Spinal cord (tissue), 10 donors: Measurements from ENCODE around the gene CRYGS. TPM values are rescaled to one million over a fixed set of nuclear protein-coding genes. Genes with fewer than 3 reads are reported as not detected.

Source experiments
- DNase-seq, 6 donors: peaks; one replicate each; pipeline versions ENCODE4 v3.0.0 to v3.0.0-alpha.2; 2013 to 2015; ENCODE audit warnings: low spot score in 6 of 6, low read depth in 4 of 6
- H3K27ac ChIP-seq: one replicate; pipeline ENCODE4 v1.5.1; 2013; ENCODE audit warnings: low read depth, low read length, control low read depth
- H3K27me3 ChIP-seq: one replicate; pipeline ENCODE4 v1.6.1; 2013; ENCODE audit warnings: low read length; ENCODE audit not compliant: control insufficient read depth, insufficient read depth
- H3K36me3 ChIP-seq: one replicate; pipeline ENCODE4 v1.6.1; 2013; ENCODE audit warnings: low read length; ENCODE audit not compliant: control insufficient read depth, insufficient read depth
- H3K4me1 ChIP-seq: one replicate; pipeline ENCODE4 v1.6.1; 2013; ENCODE audit warnings: low read length; ENCODE audit not compliant: control insufficient read depth, insufficient read depth
- H3K4me3 ChIP-seq: one replicate; pipeline ENCODE4 v1.5.1; 2013; ENCODE audit warnings: low read depth, low read length, control low read depth
- H3K9me3 ChIP-seq: one replicate; pipeline ENCODE4 v1.6.1; 2013; ENCODE audit warnings: low read length; ENCODE audit not compliant: control insufficient read depth, insufficient read depth
- WGBS: methylation state at CpG from one replicate; pipeline ENCODE4 v1.1.5; 2013; ENCODE audit warnings: missing lambda C conversion rate; ENCODE audit not compliant: insufficient coverage; 5-methylcytosine and 5-hydroxymethylcytosine counted together
- polyA plus RNA-seq, 2 donors: library from polyadenylated mRNA; unstranded; fragments of 120-200 nt; gene quantifications; one replicate each; pipeline ENCODE4 v1.2.1, GENCODE V29; 2013; ENCODE audit not compliant: insufficient read length in 2 of 2
- total RNA-seq, 2 donors: library from RNA; depleted of rRNA in 1 of 2; stranded (reverse); fragments of 120-200 nt in 1 of 2; fragments of >200 nt in 1 of 2; gene quantifications; one replicate each; pipeline versions ENCODE4 v1.2.3 to v1.2.4, GENCODE V29; 2013 to 2014
- donor health status: healthy.

CRYGS gene
- total and polyA plus RNA-seq, 4 donors: 1.4 to 9.8 (median 5.6) TPM

DNA sequence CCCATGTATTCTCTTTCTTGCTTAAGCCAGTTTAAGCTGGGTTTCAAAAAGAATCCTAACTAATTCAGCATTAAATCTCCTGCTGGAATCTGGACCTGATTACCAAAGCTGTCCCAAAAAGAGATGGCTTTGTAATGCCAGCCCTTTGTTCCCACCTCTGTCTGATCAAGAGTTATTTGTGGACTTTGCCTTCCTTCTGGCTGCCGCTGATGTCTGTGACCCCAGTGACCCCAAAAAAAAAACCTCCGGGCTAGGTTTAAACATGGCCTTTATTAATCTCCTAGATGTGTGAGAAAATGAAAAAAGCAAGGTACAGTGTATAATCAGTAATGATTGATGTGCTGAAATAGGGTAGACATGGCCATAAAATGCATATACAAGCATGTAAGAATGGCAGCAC is 20.7 kb downstream of the CRYGS start:
- no peak for DNase-seq
- Histone ChIP-seq H3K9me3 (no peaks in the 10 kb centered on the region), H3K27ac (no peak overlapping the region), H3K36me3 (no peaks in the 10 kb centered on the region), H3K4me3 (no peak overlapping the region), H3K27me3 (no peaks in the 10 kb centered on the region), H3K4me1 (no peaks in the 10 kb centered on the region)
- no CpG with 5 or more reads among the region's 2 CpGs for WGBS

DNA sequence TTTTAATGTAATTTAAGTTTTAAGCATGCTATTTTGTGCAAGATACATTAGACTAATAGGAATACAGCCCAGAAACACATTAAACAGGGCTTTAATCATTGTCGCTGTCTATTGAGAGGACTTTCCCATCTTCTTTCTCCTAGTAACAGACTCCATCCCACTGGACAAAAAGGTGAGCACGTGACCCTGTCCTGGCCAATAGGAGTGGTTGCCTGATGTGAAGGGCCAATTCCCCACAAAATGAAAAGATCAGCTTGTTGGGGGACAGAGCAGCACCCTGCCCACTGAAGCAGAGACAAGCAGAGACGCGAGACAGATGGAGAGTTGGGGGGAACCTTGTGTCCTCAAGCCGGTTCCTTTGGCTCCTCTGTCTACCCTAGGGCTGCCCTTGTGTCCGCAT is 21.2 kb downstream of the CRYGS start:
- Histone ChIP-seq H3K36me3 (no peaks in the 10 kb centered on the region), H3K27ac (no peak overlapping the region), H3K27me3 (no peaks in the 10 kb centered on the region), H3K4me1 (no peaks in the 10 kb centered on the region), H3K4me3 (no peak overlapping the region), H3K9me3 (no peaks in the 10 kb centered on the region)
- no peak for DNase-seq
- WGBS: 87% methylated on average over 4 of the region's 6 CpGs

DNA sequence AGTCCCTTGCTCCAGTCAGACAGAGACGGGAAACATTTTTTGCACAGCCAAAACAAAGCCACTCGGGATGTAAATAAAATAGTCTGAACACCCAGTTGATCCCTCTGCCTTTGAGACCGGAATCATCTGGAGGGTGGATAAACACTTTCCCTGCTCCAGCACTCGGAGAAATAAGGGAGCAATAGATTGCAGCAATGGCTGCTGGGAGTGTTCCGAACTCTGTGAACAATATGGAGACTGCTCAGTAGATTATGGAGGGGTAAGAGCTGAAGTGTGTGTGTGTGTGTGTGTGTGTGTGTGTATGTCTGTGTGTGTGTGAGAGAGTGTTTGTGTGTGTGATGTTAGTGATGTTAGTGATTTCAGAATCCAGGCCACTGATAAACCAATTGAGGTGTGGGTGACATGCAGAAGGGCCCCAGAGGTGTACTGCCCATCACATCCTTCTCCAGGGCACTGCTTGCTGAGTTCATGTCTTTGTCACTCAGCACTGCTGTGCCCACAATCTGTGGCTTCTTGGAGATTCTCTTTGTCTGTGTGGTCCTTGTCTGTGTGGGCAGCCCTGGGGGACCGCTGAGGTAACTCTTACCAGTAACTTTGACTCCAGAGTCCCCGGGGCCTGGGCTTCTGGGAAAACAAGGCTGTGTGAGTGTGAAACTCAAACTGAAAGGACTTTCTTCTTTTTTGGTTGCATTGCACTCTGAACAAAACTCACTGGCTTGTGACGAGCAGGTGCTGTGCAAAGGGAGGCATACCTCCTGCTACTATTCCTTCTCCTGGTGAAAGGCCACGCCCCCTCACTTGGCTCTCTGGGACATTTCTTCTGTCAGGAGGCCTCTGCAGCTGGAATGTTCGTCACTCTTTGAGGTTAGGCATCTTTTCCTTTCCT is 23.0 kb downstream of the CRYGS start:
- Histone ChIP-seq H3K27ac (no peak overlapping the region), H3K27me3 (peaks cover 2% of the 10 kb centered on the region), H3K4me1 (no peaks in the 10 kb centered on the region), H3K36me3 (no peaks in the 10 kb centered on the region), H3K4me3 (no peak overlapping the region), H3K9me3 (no peaks in the 10 kb centered on the region)
- DNase-seq: no peak
- 67% methylated on average over 8 of the region's 10 CpGs for WGBS

DNA sequence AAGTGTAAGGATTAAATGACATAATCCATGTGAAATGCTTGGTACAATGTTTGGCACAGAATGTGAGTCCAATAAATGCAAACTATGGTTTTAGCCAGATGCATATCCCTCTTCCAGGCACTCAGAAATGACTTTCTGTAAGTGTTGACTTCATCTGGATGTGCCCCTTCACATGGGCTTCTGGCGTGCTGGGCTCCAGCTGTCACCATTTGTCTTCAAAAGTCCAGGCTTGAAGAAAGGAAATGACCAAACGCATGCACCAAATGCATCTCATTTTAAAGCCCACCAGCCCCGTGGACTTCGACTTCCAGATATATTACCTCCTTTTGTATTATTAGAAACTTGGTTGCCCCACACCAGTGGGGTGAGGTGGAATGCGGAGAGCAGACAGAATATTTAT is 23.7 kb downstream of the CRYGS start:
- H3K4me3 ChIP-seq: no peak overlapping the region
- no peak for DNase-seq
- H3K27ac ChIP-seq: no peak overlapping the region
- no peaks in the 10 kb centered on the region for H3K9me3 ChIP-seq
- peaks cover 2% of the 10 kb centered on the region for H3K27me3 ChIP-seq
- H3K4me1 ChIP-seq: no peaks in the 10 kb centered on the region
- 24% methylated on average over 2 of the region's 5 CpGs for WGBS
- H3K36me3 ChIP-seq: no peaks in the 10 kb centered on the region

DNA sequence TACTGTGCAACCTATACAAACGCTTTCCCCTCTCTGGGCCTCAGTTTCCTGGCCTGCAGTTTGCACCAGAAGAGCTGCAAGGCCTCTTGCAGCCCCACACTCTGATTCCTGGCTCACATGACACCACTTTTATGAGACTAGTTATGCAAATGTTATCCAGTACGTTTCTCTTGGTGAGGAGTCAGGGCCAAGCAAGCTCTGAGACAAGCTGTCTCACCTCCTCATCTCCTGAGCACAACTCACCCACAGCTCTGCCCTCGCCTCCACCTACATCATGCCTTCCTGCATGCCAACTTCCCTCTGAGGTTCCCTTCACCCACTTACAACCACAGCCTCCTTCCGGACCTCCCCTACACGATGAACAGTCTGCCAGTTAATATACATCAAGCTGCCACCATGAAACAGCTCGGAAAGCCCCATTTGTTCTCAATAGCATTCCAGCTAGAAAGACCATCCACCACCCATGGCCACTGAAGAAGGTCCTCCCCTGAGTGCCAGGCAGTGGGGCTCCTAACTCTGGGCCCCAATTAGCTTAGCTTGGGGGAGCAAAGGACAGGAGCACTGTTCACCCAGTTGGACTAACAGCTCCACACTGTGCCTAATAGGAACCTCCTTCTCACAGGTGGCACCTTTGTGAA is 25.0 kb downstream of the CRYGS start:
- Histone ChIP-seq H3K36me3 (no peaks in the 10 kb centered on the region), H3K9me3 (no peaks in the 10 kb centered on the region), H3K27ac (no peak overlapping the region), H3K27me3 (peaks cover 2% of the 10 kb centered on the region), H3K4me3 (no peak overlapping the region), H3K4me1 (no peaks in the 10 kb centered on the region)
- 70% methylated on average over 6 of the region's 6 CpGs for WGBS
- DNase-seq: no peak

DNA sequence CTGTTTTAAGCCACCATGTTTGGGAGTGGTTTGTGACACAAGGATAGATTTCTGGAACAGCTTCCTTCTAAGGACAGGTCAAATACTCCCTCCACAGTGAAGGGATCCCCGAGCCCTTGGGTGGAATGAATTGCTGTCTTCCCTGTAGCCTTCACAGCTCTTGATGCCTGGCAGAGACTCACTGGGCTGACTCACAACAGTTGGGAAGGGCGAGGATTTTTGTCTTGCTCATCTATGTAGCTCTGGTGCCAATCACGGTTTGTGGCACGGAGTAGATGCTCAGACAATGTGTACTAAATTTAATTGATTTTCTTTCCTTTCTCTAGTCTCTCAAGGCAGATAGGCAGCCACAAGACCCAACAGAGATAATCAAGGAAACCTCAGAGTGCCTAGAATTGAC is 27.0 kb downstream of the CRYGS start:
- WGBS: 100% methylated on average over 2 of the region's 4 CpGs
- peaks cover 2% of the 10 kb centered on the region for H3K27me3 ChIP-seq
- peaks cover 4% of the 10 kb centered on the region for H3K4me1 ChIP-seq
- DNase-seq: no peak
- H3K27ac ChIP-seq: no peak overlapping the region
- H3K4me3 ChIP-seq: no peak overlapping the region
- no peaks in the 10 kb centered on the region for H3K36me3 ChIP-seq
- H3K9me3 ChIP-seq: no peaks in the 10 kb centered on the region

DNA sequence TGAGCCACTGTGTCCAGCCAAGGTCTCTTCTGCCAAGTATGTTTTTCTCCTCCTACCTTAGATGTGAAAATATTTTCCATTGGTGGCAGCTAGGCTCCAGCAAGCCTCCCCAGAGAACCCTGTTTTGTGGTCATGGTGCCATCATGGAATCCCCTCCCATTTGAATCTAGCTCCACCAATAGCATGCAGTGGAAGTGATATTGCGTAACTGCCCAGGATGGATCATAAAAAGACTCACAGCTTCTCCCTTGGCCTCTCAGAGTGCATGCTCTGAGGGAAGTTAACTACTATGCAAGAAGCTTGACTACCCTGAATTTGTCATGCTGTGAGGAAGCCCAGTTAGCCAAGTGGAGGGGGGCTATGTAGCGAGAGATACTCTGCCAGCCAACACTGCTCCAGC is 27.5 kb downstream of the CRYGS start:
- no peaks in the 10 kb centered on the region for H3K9me3 ChIP-seq
- no peak overlapping the region for H3K27ac ChIP-seq
- peaks cover 4% of the 10 kb centered on the region for H3K4me1 ChIP-seq
- no peak overlapping the region for H3K4me3 ChIP-seq
- no peak for DNase-seq
- no peaks in the 10 kb centered on the region for H3K36me3 ChIP-seq
- 86% methylated on average over 2 of the region's 2 CpGs for WGBS
- H3K27me3 ChIP-seq: peaks cover 2% of the 10 kb centered on the region

DNA sequence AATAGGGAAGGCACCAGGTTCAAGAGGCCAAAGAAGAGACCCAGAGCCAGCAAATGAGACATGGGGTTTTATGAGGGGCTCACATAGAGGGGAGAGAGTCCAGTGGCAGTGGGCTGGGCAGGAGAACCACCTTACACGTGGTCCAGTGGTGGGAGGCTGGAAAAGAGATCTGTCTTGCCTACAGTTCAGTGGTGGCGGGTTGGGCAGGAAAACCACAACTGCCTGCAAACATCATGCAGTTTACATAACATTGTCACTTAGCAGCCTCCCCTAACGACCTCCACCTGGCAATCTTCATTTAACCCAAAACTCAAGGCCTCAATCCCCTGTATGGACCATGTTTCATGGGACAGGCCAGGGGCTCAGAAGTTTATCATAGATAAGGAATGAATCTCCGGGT is 29.1 kb downstream of the CRYGS start:
- DNase-seq: no peak
- 74% methylated on average over 3 of the region's 4 CpGs for WGBS
- no peak overlapping the region for H3K27ac ChIP-seq
- no peaks in the 10 kb centered on the region for H3K36me3 ChIP-seq
- H3K4me1 ChIP-seq: peaks cover 9% of the 10 kb centered on the region
- no peaks in the 10 kb centered on the region for H3K9me3 ChIP-seq
- peaks cover 2% of the 10 kb centered on the region for H3K27me3 ChIP-seq
- H3K4me3 ChIP-seq: no peak overlapping the region

DNA sequence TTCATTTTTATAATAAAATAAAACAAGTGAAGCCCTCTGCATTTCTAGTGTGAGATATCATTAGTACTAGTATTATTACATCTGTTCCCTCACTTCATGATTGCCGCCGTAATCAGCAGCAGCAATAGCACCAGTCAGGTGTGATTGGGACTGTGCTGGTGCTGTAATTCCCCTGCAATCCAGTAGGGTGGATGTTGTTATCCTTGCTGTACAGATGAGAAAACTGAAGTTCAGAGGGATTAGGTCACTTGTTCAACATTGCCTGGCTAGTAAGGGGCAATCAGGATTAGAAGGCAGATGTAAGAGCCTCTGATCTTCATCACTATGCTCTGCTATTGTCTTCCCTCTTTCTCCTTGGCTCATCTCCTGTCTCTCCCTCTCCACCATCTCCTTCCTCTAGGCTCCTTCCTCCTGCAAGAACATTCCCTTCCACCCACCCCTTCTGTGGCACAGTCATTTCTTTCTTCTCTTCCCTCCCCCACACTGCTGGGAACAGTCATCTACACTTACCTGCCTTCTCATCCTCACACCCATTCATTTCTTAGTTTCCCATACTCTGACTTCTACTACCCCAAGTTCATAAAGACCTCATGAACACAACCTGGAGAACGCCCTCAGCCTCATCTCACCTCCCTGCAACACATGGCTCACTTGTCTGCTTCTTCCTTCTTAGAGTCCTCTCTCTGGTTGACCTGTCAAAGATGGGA is 29.7 kb downstream of the CRYGS start:
- Histone ChIP-seq H3K27me3 (peaks cover 2% of the 10 kb centered on the region), H3K36me3 (no peaks in the 10 kb centered on the region), H3K9me3 (no peaks in the 10 kb centered on the region), H3K4me1 (peaks cover 11% of the 10 kb centered on the region), H3K27ac (no peak overlapping the region), H3K4me3 (no peak overlapping the region)
- no peak for DNase-seq
- WGBS: 80% methylated on average over 1 of the region's 3 CpGs
